GM21737 (cell line): ENCODE measurements around the gene MARK3.
"Not testable (repeated sequence)": the region's sequence is repeated elsewhere in the genome, so short reads cannot be mapped to it uniquely, and the experiment has no call there.

Source experiments
- ATAC-seq: cut with Tn5 transposase; IDR thresholded peaks from one replicate; pipeline ENCODE4 v1.9.1; 2021; ENCODE audit warnings: mild to moderate bottlenecking, moderate library complexity; ENCODE audit not compliant: unreplicated experiment

Gene MARK3

GRCh38 chr14:103522649-103523574 lies 137.7 kb downstream of the MARK3 start, which contains the start of gene CKB:
Gene CKB (minus strand): TSS chr14:103522830. CDS start chr14:103522493, 337 bp downstream.
- no peak for ATAC-seq

GRCh38 chr14:103523575-103523954 lies 138.3 kb downstream of the MARK3 start:
- no peak for ATAC-seq

DNA sequence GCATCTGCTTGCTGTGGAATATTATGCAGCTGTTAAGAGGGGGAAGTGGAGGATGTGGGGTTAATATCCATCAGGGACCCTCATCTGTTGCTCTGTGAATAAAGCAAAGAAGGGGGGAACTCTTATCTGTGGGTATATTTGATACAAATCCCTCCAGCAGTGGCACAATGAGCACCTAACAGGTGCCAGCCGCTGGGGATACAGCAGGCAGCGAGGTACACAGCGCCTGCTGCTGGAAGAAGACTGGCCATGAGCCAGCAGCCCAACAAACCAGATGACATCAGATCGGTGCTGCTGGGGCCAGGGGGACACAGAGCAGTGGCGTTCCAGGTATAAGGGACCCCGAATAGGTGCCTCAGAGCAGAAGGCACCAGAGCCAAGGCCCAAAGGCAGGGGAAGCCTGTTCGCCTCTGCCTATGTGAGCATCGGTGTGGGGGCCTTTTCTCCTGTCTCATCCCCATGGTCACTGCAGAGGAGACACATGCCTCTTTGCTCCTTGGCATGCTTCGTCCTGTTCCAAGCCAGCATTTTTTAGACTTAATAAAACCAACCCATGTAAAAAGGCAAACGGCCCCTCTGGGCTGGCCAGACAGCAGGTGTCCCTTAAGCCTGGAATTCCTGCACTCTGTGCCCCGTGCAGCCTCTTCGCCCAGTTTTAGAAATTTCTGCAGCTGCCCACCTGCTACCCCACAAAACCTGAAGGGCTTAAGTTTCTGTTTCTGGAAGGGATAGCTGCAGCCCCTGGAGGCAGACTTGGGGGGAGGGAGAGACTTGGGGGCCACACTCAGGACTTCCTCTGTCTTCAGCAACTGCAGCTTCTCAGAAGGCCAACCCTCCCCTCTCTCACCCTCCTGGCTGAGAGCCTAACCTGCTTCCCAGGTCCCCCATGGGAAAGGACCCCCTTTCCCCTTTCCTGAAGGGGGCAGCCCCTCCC lies 139.1 kb downstream of the MARK3 start:
- ATAC-seq, result no peak

GRCh38 chr14:103525430-103526246 lies 140.4 kb downstream of the MARK3 start:
- not testable (repeated sequence) for ATAC-seq

- no peak for ATAC-seq
Observed at GRCh38 chr14:103526247-103526913, 141.2 kb downstream of the MARK3 start.

- no peak for ATAC-seq
Observed at GRCh38 chr14:103526914-103527248, 141.7 kb downstream of the MARK3 start.

DNA sequence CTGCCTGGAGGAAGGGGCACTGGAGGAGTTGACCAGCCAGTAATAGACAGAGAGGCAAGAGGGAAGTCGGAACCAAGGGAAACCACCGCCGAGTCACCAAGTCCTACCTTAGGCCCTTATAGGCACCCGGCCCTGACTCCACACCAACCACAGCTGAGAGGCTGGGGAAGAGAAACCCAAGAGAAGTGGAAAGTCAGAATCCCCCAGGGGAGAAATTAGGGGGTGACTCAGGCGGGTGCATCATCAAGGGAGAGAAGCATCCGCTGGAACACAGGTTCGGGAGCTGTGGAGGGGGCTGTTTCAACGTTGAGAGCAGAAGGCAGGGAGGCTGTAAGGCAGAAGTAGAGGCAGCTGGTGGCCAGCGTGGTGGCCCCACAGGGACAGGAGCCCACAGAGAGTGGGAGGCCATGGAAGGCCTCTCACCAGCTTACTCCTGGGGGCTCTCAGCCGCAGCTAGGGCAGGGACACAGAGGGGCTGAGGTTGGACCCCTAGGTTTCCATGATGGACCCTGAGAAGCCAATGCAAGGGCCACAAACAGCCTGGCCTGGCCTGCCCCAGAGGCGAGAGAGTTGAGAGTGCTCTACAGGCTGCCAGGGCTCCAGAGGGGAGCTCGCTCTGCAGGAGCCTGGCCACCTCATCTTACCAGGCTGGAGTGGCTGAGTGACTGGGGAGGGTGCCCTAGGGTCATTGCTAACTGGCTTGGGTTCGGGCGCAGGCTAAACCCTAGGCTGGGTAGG lies 142.4 kb downstream of the MARK3 start:
- ATAC-seq, result peak; percentile 47

GRCh38 chr14:103528146-103528586 lies 143.0 kb downstream of the MARK3 start:
- no peak for ATAC-seq

- ATAC-seq, result no peak
Observed at GRCh38 chr14:103528587-103529382, 143.6 kb downstream of the MARK3 start, which contains the start of gene TRMT61A. Gene TRMT61A (plus strand): TSS chr14:103529196. CDS start chr14:103529979, 783 bp downstream.

GRCh38 chr14:103529383-103530365 lies 144.5 kb downstream of the MARK3 start:
- no peak for ATAC-seq

DNA sequence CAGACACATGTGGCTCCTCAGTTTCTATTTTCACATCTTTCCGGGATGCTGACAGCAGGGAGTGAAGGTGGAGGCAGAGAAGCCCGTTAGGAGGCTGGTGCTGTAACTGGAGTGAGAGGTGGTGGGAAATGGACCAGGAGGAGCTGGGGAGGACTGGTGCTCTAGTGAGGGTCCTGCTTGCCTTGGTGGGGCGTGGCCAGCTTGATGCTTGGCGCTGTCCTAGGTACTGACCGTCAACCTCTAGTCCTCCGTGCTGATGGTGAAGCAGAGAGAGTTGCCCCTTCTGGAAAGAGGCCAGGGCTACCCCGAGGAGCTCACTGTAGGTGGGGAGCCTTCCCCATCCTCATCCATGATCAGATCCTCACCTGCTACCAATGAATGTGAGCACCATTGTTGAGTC lies 145.2 kb downstream of the MARK3 start:
- ATAC-seq, result no peak

- no peak for ATAC-seq
Observed at GRCh38 chr14:103530831-103531230, 145.6 kb downstream of the MARK3 start.

GRCh38 chr14:103531421-103532215 lies 146.4 kb downstream of the MARK3 start:
- no peak for ATAC-seq

DNA sequence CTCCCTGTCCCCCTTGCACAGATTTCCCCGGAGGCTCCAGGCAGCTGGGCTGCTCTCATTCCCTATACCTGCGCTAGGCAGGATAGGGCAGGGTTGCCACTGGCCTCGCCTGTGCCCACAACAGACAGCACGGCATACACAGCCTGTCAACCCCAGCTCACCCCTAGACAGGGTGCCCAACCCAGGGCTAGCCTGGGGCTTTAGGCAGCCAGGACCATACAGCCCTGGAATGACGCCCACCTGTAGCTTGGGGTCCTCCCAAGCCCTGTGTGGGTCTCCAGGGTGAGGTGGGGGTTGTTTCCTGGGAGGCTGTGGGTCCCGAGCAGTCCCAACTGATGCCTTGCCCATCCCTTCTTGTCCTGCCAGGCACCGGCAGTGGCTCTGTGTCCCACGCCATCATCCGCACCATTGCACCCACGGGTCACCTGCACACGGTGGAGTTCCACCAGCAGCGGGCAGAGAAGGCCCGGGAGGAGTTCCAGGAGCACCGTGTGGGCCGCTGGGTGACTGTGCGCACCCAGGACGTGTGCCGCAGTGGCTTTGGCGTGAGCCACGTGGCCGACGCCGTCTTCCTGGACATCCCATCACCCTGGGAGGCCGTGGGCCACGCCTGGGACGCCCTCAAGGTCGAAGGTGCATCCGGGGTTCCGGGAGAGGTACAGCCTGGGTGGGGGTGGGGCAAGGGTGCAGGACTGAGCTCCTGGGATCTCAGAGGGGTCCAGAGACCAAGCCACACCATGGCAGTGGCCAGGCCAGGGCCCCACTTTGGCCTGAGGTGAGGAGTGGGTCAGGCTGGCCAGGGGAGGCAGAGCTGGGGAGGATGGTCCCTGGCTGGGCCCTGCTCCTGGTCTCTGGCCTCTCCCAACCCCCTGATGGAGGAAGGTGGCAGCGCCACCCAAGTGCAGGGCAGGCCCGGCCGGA lies 147.3 kb downstream of the MARK3 start:
- no peak for ATAC-seq
